HEK293 (cell line): ENCODE measurements around the gene PTPRN2.

Source experiments
- CTCF ChIA-PET: fragments of 350-600 bp; formaldehyde crosslinking; extraction: SDS; loops from one replicate; lab custom pipeline; 2021; ENCODE audit warnings: antibody characterized with exemption; lab: Yijun Ruan, JAX
- POLR2A ChIA-PET: fragments of 300-600 bp; formaldehyde crosslinking; extraction: SDS; loops from one replicate; lab custom pipeline; 2020; ENCODE audit warnings: antibody characterized with exemption, inconsistent platforms; lab: Yijun Ruan, JAX
- H3K27ac ChIP-seq: fragments of 200-500 bp; sonication (Bioruptor generic); 2 replicates; pipeline ENCODE4 v1.5.1; 2014; ENCODE audit warnings: low read depth, low read length, control low read depth, inconsistent platforms; ENCODE audit errors: extremely low read depth
- H3K36me3 ChIP-seq, 2 experiments: fragments of 200-500 bp in 1 of 2; sonication (Bioruptor generic) in 1 of 2; 1 replicate in 1 of 2; 2 replicates in 1 of 2; pipeline ENCODE4 v1.5.1; 2014 to 2017; ENCODE audit warnings: inconsistent platforms in 2 of 2, low read length in 2 of 2; ENCODE audit not compliant: control insufficient read depth in 2 of 2, insufficient read depth in 1 of 2
- H3K4me1 ChIP-seq: fragments of 200-500 bp; sonication (Bioruptor generic); 2 replicates; pipeline ENCODE4 v1.5.1; 2014; ENCODE audit warnings: mild to moderate bottlenecking, low read length, inconsistent platforms; ENCODE audit not compliant: control insufficient read depth, insufficient read depth
- H3K4me3 ChIP-seq: 2 replicates; pipeline ENCODE4 v1.5.1; 2011; ENCODE audit warnings: low read depth, mild to moderate bottlenecking, control low read depth, low read length, moderate library complexity
- H3K9me3 ChIP-seq: fragments of 200-500 bp; sonication (Bioruptor generic); 2 replicates; pipeline ENCODE4 v1.5.1; 2014; ENCODE audit warnings: low read depth, low read length, inconsistent platforms; ENCODE audit not compliant: control insufficient read depth, insufficient read depth
- GFI1B ChIP-seq: fragments of 450-650 bp; formaldehyde crosslinking; IDR thresholded peaks from 2 replicates; pipeline ENCODE4 v1.5.1; 2016; ENCODE audit warnings: missing biosample characterization, missing genetic modification characterization
- KLF10 ChIP-seq: fragments of 450-650 bp; IDR thresholded peaks from 2 replicates; pipeline ENCODE4 v1.5.1; 2018; ENCODE audit warnings: missing biosample characterization, mild to moderate bottlenecking, missing genetic modification characterization
- KLF16 ChIP-seq: fragments of 450-650 bp; formaldehyde crosslinking; IDR thresholded peaks from 2 replicates; pipeline ENCODE4 v1.5.1; 2017; ENCODE audit warnings: missing biosample characterization, missing genetic modification characterization
- ZFHX2 ChIP-seq: fragments of 450-650 bp; formaldehyde crosslinking; conservative IDR thresholded peaks from 2 replicates; pipeline ENCODE4 v1.5.1; 2016; ENCODE audit warnings: missing biosample characterization, missing genetic modification characterization
- ZNF133 ChIP-seq: fragments of 450-650 bp; formaldehyde crosslinking; IDR thresholded peaks from 2 replicates; pipeline ENCODE4 v1.5.1; 2016; ENCODE audit warnings: missing biosample characterization, missing genetic modification characterization
- ZNF211 ChIP-seq: fragments of 450-650 bp; formaldehyde crosslinking; IDR thresholded peaks from 2 replicates; pipeline ENCODE4 v1.5.1; 2016; ENCODE audit warnings: low read depth, missing biosample characterization, missing genetic modification characterization
- ZNF223 ChIP-seq: fragments of 450-650 bp; formaldehyde crosslinking; IDR thresholded peaks from 2 replicates; pipeline ENCODE4 v1.5.1; 2016; ENCODE audit warnings: missing biosample characterization, missing genetic modification characterization
- ZNF324 ChIP-seq: fragments of 450-650 bp; formaldehyde crosslinking; IDR thresholded peaks from 2 replicates; pipeline ENCODE4 v1.5.1; 2016; ENCODE audit warnings: missing biosample characterization, missing genetic modification characterization
- ZNF585B ChIP-seq: fragments of 450-650 bp; formaldehyde crosslinking; IDR thresholded peaks from 2 replicates; pipeline ENCODE4 v1.5.1; 2016; ENCODE audit warnings: missing biosample characterization, missing genetic modification characterization
- ZNF600 ChIP-seq: fragments of 450-650 bp; formaldehyde crosslinking; IDR thresholded peaks from 2 replicates; pipeline ENCODE4 v1.5.1; 2016; ENCODE audit warnings: missing biosample characterization, missing genetic modification characterization
- ZNF654 ChIP-seq: fragments of 450-650 bp; formaldehyde crosslinking; IDR thresholded peaks from 2 replicates; pipeline ENCODE4 v1.5.1; 2016; ENCODE audit warnings: low read depth, missing biosample characterization, missing genetic modification characterization
- ZNF830 ChIP-seq: fragments of 450-650 bp; IDR thresholded peaks from 2 replicates; pipeline ENCODE4 v1.5.0; 2018; ENCODE audit warnings: missing biosample characterization, missing genetic modification characterization, low read depth, mild to moderate bottlenecking, moderate library complexity
- TF ChIP-seq, protein P1 (sequence below): fragments of 450-650 bp; formaldehyde crosslinking; IDR thresholded peaks from 2 replicates; pipeline ENCODE4 v1.5.1; 2016; ENCODE audit warnings: missing biosample characterization, missing genetic modification characterization
- TF ChIP-seq, protein P2 (sequence below): fragments of 450-650 bp; formaldehyde crosslinking; IDR thresholded peaks from 2 replicates; pipeline ENCODE4 v1.5.1; 2017; ENCODE audit warnings: missing biosample characterization, missing genetic modification characterization
- TF ChIP-seq, protein P3 (sequence below): fragments of 450-650 bp; formaldehyde crosslinking; IDR thresholded peaks from 2 replicates; pipeline ENCODE4 v1.5.1; 2016; ENCODE audit warnings: missing biosample characterization, missing genetic modification characterization
- TF ChIP-seq, protein P4 (sequence below): fragments of 450-650 bp; formaldehyde crosslinking; IDR thresholded peaks from 2 replicates; pipeline ENCODE4 v1.5.0; 2017; ENCODE audit warnings: missing biosample characterization, missing genetic modification characterization, borderline replicate concordance
- TF ChIP-seq, protein P5 (sequence below): fragments of 450-650 bp; formaldehyde crosslinking; IDR thresholded peaks from 2 replicates; pipeline ENCODE4 v1.5.1; 2016; ENCODE audit warnings: missing biosample characterization, missing genetic modification characterization
- TF ChIP-seq, protein P6 (sequence below): fragments of 450-650 bp; formaldehyde crosslinking; IDR thresholded peaks from 2 replicates; pipeline ENCODE4 v1.5.1; 2016; ENCODE audit warnings: missing biosample characterization, missing genetic modification characterization
- TF ChIP-seq, protein P7 (sequence below): fragments of 450-650 bp; formaldehyde crosslinking; IDR thresholded peaks from 2 replicates; pipeline ENCODE4 v1.5.1; 2016; ENCODE audit warnings: missing biosample characterization, missing genetic modification characterization

PTPRN2 gene

DNA sequence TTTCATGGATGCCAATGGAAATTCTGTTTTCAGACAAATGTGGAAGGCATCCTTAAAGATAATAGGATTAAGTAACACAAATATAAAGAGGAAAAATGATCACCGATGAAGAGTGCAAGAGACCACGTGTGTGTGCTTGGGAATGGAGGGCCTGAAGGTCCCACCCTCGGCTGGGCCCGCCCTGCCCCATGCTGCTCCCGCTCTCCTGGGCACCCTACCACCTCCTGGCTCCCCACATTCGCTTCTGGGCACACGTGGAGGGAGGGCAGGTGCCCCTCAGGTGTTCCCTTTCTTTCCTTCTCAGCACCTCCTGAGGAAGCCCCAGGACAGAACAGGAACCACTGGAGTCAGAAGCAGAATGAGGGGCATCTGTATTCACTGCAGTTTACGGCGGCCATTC, 883.3 kb downstream of the PTPRN2 start:
- CTCF ChIA-PET, result no interaction called here
- no peak for TF ChIP-seq ZNF585B (tag by site-specific recombination)
- no peak for TF ChIP-seq ZNF211
- TF ChIP-seq, protein P1, sequence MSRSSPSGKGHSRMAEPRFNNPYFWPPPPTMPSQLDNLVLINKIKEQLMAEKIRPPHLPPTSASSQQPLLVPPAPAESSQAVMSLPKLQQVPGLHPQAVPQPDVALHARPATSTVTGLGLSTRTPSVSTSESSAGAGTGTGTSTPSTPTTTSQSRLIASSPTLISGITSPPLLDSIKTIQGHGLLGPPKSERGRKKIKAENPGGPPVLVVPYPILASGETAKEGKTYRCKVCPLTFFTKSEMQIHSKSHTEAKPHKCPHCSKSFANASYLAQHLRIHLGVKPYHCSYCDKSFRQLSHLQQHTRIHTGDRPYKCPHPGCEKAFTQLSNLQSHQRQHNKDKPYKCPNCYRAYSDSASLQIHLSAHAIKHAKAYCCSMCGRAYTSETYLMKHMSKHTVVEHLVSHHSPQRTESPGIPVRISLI (tag by site-specific recombination), result no peak
- no peak for TF ChIP-seq ZNF600 (tag by site-specific recombination)
- no peak for TF ChIP-seq ZNF133
- no peak for TF ChIP-seq ZNF654 (tag by site-specific recombination)
- no peak for TF ChIP-seq ZNF324 (tag by site-specific recombination)
- TF ChIP-seq, protein P2, sequence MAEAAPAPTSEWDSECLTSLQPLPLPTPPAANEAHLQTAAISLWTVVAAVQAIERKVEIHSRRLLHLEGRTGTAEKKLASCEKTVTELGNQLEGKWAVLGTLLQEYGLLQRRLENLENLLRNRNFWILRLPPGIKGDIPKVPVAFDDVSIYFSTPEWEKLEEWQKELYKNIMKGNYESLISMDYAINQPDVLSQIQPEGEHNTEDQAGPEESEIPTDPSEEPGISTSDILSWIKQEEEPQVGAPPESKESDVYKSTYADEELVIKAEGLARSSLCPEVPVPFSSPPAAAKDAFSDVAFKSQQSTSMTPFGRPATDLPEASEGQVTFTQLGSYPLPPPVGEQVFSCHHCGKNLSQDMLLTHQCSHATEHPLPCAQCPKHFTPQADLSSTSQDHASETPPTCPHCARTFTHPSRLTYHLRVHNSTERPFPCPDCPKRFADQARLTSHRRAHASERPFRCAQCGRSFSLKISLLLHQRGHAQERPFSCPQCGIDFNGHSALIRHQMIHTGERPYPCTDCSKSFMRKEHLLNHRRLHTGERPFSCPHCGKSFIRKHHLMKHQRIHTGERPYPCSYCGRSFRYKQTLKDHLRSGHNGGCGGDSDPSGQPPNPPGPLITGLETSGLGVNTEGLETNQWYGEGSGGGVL (tag by site-specific recombination), result no peak
- no peak for TF ChIP-seq ZNF830 (tag by site-specific recombination)
- no peak for TF ChIP-seq ZFHX2 (tag by site-specific recombination)
- TF ChIP-seq, protein P3, sequence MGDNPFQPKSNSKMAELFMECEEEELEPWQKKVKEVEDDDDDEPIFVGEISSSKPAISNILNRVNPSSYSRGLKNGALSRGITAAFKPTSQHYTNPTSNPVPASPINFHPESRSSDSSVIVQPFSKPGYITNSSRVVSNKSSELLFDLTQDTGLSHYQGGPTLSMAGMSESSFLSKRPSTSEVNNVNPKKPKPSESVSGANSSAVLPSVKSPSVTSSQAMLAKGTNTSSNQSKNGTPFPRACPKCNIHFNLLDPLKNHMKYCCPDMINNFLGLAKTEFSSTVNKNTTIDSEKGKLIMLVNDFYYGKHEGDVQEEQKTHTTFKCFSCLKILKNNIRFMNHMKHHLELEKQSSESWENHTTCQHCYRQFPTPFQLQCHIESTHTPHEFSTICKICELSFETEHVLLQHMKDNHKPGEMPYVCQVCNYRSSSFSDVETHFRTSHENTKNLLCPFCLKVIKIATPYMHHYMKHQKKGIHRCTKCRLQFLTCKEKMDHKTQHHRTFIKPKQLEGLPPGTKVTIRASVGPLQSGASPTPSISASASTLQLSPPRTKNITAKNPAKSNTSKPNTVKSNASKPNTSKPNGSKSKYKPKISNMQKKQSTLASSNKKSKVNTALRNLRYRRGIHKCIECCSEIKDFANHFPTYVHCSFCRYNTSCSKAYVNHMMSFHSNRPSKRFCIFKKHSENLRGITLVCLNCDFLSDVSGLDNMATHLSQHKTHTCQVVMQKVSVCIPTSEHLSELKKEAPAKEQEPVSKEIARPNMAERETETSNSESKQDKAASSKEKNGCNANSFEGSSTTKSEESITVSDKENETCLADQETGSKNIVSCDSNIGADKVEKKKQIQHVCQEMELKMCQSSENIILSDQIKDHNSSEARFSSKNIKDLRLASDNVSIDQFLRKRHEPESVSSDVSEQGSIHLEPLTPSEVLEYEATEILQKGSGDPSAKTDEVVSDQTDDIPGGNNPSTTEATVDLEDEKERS, result no peak
- TF ChIP-seq, protein P4, sequence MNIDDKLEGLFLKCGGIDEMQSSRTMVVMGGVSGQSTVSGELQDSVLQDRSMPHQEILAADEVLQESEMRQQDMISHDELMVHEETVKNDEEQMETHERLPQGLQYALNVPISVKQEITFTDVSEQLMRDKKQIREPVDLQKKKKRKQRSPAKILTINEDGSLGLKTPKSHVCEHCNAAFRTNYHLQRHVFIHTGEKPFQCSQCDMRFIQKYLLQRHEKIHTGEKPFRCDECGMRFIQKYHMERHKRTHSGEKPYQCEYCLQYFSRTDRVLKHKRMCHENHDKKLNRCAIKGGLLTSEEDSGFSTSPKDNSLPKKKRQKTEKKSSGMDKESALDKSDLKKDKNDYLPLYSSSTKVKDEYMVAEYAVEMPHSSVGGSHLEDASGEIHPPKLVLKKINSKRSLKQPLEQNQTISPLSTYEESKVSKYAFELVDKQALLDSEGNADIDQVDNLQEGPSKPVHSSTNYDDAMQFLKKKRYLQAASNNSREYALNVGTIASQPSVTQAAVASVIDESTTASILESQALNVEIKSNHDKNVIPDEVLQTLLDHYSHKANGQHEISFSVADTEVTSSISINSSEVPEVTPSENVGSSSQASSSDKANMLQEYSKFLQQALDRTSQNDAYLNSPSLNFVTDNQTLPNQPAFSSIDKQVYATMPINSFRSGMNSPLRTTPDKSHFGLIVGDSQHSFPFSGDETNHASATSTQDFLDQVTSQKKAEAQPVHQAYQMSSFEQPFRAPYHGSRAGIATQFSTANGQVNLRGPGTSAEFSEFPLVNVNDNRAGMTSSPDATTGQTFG, result no peak
- no peak for TF ChIP-seq ZNF223 (tag by site-specific recombination)
- no peak for TF ChIP-seq KLF10
- TF ChIP-seq, protein P5, sequence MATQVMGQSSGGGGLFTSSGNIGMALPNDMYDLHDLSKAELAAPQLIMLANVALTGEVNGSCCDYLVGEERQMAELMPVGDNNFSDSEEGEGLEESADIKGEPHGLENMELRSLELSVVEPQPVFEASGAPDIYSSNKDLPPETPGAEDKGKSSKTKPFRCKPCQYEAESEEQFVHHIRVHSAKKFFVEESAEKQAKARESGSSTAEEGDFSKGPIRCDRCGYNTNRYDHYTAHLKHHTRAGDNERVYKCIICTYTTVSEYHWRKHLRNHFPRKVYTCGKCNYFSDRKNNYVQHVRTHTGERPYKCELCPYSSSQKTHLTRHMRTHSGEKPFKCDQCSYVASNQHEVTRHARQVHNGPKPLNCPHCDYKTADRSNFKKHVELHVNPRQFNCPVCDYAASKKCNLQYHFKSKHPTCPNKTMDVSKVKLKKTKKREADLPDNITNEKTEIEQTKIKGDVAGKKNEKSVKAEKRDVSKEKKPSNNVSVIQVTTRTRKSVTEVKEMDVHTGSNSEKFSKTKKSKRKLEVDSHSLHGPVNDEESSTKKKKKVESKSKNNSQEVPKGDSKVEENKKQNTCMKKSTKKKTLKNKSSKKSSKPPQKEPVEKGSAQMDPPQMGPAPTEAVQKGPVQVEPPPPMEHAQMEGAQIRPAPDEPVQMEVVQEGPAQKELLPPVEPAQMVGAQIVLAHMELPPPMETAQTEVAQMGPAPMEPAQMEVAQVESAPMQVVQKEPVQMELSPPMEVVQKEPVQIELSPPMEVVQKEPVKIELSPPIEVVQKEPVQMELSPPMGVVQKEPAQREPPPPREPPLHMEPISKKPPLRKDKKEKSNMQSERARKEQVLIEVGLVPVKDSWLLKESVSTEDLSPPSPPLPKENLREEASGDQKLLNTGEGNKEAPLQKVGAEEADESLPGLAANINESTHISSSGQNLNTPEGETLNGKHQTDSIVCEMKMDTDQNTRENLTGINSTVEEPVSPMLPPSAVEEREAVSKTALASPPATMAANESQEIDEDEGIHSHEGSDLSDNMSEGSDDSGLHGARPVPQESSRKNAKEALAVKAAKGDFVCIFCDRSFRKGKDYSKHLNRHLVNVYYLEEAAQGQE (tag by site-specific recombination), result no peak
- TF ChIP-seq GFI1B (tag by site-specific recombination), result no peak
- TF ChIP-seq, protein P6, sequence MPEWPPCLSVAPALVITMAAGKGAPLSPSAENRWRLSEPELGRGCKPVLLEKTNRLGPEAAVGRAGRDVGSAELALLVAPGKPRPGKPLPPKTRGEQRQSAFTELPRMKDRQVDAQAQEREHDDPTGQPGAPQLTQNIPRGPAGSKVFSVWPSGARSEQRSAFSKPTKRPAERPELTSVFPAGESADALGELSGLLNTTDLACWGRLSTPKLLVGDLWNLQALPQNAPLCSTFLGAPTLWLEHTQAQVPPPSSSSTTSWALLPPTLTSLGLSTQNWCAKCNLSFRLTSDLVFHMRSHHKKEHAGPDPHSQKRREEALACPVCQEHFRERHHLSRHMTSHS (tag by site-specific recombination), result no peak
- TF ChIP-seq, protein P7, sequence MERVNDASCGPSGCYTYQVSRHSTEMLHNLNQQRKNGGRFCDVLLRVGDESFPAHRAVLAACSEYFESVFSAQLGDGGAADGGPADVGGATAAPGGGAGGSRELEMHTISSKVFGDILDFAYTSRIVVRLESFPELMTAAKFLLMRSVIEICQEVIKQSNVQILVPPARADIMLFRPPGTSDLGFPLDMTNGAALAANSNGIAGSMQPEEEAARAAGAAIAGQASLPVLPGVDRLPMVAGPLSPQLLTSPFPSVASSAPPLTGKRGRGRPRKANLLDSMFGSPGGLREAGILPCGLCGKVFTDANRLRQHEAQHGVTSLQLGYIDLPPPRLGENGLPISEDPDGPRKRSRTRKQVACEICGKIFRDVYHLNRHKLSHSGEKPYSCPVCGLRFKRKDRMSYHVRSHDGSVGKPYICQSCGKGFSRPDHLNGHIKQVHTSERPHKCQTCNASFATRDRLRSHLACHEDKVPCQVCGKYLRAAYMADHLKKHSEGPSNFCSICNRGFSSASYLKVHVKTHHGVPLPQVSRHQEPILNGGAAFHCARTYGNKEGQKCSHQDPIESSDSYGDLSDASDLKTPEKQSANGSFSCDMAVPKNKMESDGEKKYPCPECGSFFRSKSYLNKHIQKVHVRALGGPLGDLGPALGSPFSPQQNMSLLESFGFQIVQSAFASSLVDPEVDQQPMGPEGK (tag by site-specific recombination), result no peak
- no peak for TF ChIP-seq KLF16 (tag by site-specific recombination)
- Histone ChIP-seq H3K9me3 (no peaks in the 10 kb centered on the region), H3K36me3 (no peaks in the 10 kb centered on the region), H3K4me3 (no peak overlapping the region), H3K4me1 (no peaks in the 10 kb centered on the region), H3K27ac (no peak overlapping the region)
- POLR2A ChIA-PET, result no interaction called here
